ENCODE data around the gene UBTF. TPM values are rescaled to one million over a fixed set of nuclear protein-coding genes. Genes with fewer than 3 reads are reported as not detected.

Gene UBTF
- total RNA-seq, 8 experiments from 2014 or later, result 34.4 to 94.0 (median 55.9) TPM

DNA sequence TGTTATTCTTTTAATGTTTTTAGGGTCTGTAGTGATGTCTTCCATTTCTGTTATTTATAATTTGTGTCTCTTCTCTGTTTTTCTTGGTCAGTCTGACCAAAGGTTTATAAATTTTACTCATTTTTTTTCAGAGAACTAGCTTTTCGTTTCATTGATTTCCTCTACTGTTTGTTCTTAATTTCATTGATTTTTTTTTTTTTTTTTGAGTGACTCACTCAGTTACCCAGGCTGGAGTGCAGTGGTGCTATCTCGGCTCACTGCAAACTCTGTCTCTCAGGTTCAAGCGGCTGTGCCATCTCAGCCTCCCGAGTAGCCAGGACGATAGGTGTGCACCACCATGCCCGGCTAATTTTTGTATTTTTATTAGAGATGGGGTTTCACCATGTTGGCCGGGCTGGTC, 12.6 kb upstream of the UBTF start:
- whole genome bisulfite sequencing, 10 experiments, result 42 to 88% (median 76%) methylated on average over 1 to 7 of the region's 7 CpGs
- in situ Hi-C loops (cut with MboI; ENCODE audit: low pct_unique_long_range_greater_than_20kb in 2 of 9, low sequenced_read_pairs in 9 of 9, unreplicated experiment in 9 of 9), result no loop called here
- Histone ChIP-seq H3K4me1 (replicated peaks in 1 of 2) (no peaks in the 10 kb centered on the region), H3K27ac (no peak overlapping the region), H3K4me3 (no peak overlapping the region)
- ATAC-seq (replicated peaks in 6 of 8), result no peak

DNA sequence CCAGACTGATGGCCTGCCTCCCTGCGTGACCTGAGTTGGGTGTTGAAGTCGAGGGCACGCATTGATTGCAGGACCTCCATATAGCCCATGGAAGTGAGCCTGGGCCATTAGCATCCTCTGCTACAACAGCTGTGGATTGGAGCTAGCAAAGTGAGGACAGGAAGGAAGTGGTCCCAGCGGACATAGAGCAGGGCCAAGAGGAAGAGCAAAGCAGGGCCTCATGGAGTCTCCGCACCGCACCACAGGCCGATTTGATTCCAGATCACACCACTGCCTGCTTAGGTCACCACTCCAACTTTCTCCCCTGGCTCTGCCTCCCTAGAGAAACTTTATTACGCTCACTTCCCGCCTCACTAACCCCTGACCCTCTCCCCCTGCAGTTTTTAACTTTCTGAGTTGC, 10.7 kb upstream of the UBTF start:
- in situ Hi-C loops (cut with MboI; ENCODE audit: low pct_unique_long_range_greater_than_20kb in 2 of 9, low sequenced_read_pairs in 9 of 9, unreplicated experiment in 9 of 9), result no loop called here
- no peak for ATAC-seq (replicated peaks in 6 of 8)

DNA sequence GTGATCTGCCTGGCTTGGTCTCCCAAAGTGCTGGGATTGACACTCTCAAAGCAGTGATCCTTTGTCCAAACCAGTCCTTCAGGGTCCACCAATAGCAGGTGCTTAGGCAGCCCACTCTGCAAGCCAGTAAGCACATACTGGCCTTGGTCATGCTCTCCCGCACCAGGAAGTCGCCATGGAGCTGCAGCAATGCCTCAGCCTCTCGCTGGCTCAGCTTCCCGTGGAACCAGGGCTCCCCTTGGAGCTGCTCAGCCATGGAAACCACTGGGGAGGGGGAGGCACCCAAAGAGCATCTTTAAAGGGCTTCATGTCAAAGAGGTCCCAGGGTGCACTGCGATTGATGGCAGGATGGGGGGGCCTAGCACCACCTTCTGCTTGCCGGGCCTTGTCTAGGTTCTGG, 9.6 kb upstream of the UBTF start:
- Histone ChIP-seq H3K4me1 (replicated peaks in 1 of 2) (no peaks in the 10 kb centered on the region), H3K27ac (no peak overlapping the region), H3K4me3 (no peak overlapping the region)
- 80 to 100% (median 100%) methylated on average over 1 to 2 of the region's 6 CpGs; no CpG with 5 or more reads in 7 of the 10 experiments for WGBS, 10 experiments
- in situ Hi-C loops (cut with MboI; ENCODE audit: low pct_unique_long_range_greater_than_20kb in 2 of 9, low sequenced_read_pairs in 9 of 9, unreplicated experiment in 9 of 9), result loop anchor here in 3 of 9 experiments (10.0 kb wide), 3 partner anchors 76 to 96 kb away; partner anchors contain the start of genes RUNDC3A (in 1 of the 3) and SLC25A39 (in 1 of the 3)
- ATAC-seq (replicated peaks in 6 of 8), result peak in 1 of 8 experiments; percentile 77

More for the DNA sequence above, 10.7 kb upstream of the UBTF start:
- Histone ChIP-seq H3K4me1 (replicated peaks in 1 of 2) (no peaks in the 10 kb centered on the region), H3K4me3 (no peak overlapping the region), H3K27ac (no peak overlapping the region)
- WGBS, 10 experiments, result 20 to 85% (median 71%) methylated on average over 1 to 5 of the region's 9 CpGs; no CpG with 5 or more reads in 2 of the 10 experiments

DNA sequence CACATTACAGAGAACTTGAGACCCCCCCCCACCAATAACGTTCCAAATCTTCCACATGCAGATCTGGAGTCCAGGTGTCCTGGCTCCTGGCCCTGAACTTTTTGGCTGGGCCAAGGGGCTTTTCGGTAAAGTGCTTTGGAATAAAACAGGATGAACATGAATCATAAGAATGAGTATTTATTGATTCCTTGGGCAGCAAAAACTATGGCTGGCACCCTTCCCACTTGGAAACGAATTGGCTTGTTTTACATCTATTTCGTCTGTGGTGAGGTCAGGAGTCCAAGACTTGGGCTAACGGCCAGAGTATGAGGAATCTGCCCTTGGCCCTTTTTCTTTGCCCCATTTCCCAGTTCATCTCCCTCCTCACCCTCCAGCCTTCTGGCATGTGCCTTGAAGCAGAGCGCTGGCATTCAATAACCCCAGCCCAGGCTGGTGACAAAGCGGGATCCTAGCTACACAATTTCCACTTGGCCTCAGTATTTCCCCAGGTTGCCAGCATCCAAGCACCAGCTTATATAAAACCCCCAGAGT, 4.1 kb upstream of the UBTF start:
- Histone ChIP-seq H3K4me1 (replicated peaks in 1 of 2) (peaks cover 7 to 9% of the 10 kb centered on the region in 2 donors), H3K4me3 (no peak overlapping the region), H3K27ac (no peak overlapping the region)
- in situ Hi-C loops (cut with MboI; ENCODE audit: low pct_unique_long_range_greater_than_20kb in 2 of 9, low sequenced_read_pairs in 9 of 9, unreplicated experiment in 9 of 9), result loop anchor here in 6 of 9 experiments (10.0 to 25.0 kb wide), 4 partner anchors 81 to 114 kb away; partner anchors contain the start of genes GRN (in 3 of the 6), RUNDC3A (in 1 of the 6) and SLC25A39 (in 1 of the 6)
- WGBS, 10 experiments, result 20 to 90% (median 77%) methylated on average over 1 to 6 of the region's 7 CpGs; no CpG with 5 or more reads in 1 of the 10 experiments
- no peak for ATAC-seq (replicated peaks in 6 of 8)

DNA sequence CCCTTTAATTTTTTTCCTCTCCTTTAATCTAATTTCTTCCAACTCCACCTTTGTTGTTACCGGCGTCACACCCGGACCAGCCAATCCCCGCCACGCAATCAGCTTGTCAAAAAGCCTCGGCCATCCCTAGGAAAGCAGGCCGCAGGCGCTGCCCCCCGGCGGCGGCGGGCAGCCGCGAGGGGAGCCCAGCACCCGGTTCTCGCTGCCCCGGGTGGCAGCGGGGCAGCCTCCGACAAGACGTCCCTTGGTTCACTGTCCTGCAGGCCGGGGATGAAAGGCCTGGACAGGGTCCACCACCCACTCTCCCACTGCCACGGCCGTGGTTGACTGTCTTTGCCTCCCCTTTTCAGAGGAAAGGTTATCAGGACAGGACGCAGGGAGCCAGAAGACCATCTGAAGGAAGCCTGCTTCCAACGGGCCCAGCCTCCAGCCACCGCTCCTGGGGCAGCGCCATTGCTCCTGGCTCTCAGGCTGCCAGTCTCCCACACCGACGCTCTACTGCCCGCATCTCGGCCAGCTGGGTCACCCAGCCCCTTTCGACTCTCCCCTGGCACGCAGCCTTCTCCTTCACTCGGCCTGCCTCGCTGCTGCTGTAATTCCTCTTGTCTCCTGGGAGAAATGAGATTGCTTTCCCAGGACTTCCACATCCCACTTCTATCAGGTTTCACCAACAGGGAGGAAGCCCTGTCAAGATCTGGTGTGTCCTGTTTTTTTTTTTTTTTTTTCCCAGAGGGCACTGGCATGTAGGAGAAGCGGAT, 2.8 kb upstream of the UBTF start:
- 0 to 12% (median 2%) methylated on average over 1 to 9 of the region's 36 CpGs; no CpG with 5 or more reads in 3 of the 10 experiments for WGBS, 10 experiments

DNA sequence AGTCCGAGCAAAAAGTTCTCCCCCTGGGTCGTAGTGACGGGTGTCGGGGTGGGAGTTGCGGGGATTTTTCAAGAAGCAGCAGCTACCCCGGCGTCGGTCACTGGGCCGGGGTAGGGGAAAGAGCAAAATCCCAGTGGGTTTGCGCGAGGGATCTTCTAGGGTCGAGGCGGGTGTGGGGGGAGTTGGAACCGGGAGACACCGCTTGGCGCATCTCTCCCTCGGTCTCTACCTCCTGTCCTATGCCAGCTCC, 2.3 kb upstream of the UBTF start:
- in situ Hi-C loops (cut with MboI; ENCODE audit: low pct_unique_long_range_greater_than_20kb in 2 of 9, low sequenced_read_pairs in 9 of 9, unreplicated experiment in 9 of 9), result loop anchor here in 6 of 9 experiments (10.0 to 25.0 kb wide), 4 partner anchors 83 to 116 kb away; partner anchors contain the start of genes GRN (in 3 of the 6), RUNDC3A (in 1 of the 6) and SLC25A39 (in 1 of the 6)
- 0 to 7% (median 0%) methylated on average over 1 to 5 of the region's 17 CpGs; no CpG with 5 or more reads in 6 of the 10 experiments for WGBS, 10 experiments
- peak overlapping the region; percentile 92 to 97 for H3K27ac ChIP-seq
- no peak for ATAC-seq (replicated peaks in 6 of 8)
- H3K4me3 ChIP-seq, result peak overlapping the region; percentile 60 to 97 (median 86)
- H3K4me1 ChIP-seq (replicated peaks in 1 of 2), result peaks cover 15 to 17% of the 10 kb centered on the region in 2 donors

More for the DNA sequence above, 2.8 kb upstream of the UBTF start:
- Histone ChIP-seq H3K4me1 (replicated peaks in 1 of 2) (peaks cover 14 to 15% of the 10 kb centered on the region in 2 donors), H3K27ac (peak overlapping the region; percentile 92 to 97), H3K4me3 (peak overlapping the region; percentile 60 to 97 (median 86))
- ATAC-seq (replicated peaks in 6 of 8), result peak; percentile 2 to 38 (median 18)
- in situ Hi-C loops (cut with MboI; ENCODE audit: low pct_unique_long_range_greater_than_20kb in 2 of 9, low sequenced_read_pairs in 9 of 9, unreplicated experiment in 9 of 9), result loop anchor here in 6 of 9 experiments (10.0 to 25.0 kb wide), 4 partner anchors 83 to 115 kb away; partner anchors contain the start of genes GRN (in 3 of the 6), RUNDC3A (in 1 of the 6) and SLC25A39 (in 1 of the 6)

DNA sequence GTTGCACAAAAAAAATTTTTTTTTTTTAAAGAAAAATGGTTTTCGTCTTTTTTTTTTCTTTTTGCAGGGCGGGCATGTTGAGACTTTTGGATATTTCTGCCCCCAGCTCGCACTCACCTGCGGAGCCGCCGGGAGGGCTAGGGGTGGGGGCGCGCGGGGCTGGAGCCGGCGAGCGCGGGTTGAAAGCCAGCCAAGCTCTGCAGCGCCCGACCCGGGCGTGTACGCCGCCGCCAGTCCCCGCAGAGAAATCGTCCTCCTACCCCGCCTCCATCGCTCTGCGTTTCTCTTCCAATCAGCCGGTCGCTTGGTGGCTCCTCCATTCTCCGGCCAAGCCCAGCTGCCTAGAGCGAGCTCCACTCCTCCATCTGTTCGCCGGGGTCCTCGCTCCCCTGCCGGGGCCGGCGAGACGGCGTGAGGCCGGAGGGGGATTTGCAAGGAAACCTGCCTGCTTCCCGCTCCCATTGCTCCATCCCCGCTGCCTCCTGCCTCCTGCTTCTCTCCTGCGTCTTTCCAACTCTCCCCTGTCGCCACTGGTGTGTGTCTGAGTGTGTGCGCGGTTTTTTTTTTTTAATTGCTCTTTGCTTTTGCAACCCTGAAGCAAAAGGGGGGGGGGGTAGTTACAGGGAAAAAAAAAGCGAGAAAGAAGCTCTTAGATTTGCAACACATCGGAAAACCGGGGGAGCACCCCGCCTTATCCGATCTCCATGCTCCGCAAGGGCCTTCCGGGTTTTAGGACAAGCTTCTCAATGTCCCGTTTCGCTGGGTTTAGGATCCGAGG, 1.8 kb upstream of the UBTF start:
- WGBS, 10 experiments, result 0 to 3% (median 0%) methylated on average over 4 to 17 of the region's 54 CpGs; no CpG with 5 or more reads in 2 of the 10 experiments
- in situ Hi-C loops (cut with MboI; ENCODE audit: low pct_unique_long_range_greater_than_20kb in 2 of 9, low sequenced_read_pairs in 9 of 9, unreplicated experiment in 9 of 9), result loop anchor here in 6 of 9 experiments (10.0 to 25.0 kb wide), 4 partner anchors 84 to 116 kb away; partner anchors contain the start of genes GRN (in 3 of the 6), RUNDC3A (in 1 of the 6) and SLC25A39 (in 1 of the 6)
- ATAC-seq (replicated peaks in 6 of 8), result peak; percentile 13 to 53 (median 28)

DNA sequence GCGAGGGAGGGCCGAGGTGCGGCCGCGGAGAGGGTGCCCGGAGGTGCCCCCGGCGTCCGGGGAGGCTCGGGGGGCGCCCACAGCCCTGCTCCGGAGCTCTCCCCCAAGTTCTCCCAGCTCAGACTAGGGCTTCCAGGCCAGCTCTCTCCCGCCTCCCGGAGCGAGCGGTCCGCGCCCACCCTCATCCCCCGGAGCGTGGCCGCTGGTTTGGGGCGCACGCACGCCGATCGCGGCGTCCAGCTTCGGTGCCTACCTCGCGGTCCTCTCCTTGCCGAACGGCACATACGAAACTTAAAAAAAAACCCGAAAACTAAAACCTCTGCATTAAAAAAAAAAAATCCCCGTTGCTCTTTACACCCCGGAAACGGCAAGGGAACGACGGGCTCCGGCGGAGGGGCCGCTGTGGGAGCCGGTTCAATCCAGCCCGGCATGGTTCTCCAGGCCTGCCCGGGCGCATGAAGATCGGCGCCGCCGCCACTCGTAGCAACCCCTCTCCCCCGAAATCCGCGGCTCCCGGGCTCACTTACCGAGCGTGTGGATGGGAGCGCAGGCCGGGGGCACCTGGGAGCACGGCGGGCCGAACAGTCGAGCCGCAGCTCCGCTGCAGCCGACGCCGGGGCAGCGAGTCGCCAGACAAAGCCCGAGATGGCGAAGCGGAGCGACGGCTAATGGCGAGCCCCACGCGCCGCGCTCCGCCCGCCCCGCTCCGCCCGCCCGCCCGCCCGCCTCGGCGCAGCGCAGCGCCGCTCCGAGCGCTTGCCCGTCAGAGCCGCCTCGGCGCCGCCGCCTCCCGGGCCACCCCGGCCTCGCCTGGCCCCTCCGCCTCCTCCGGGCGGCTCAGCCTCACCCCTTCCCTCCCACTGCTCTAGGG, 973 bp upstream of the UBTF start:
- H3K4me3 ChIP-seq, result peak overlapping the region; percentile 60 to 97 (median 86)
- in situ Hi-C loops (cut with MboI; ENCODE audit: low pct_unique_long_range_greater_than_20kb in 2 of 9, low sequenced_read_pairs in 9 of 9, unreplicated experiment in 9 of 9), result loop anchor here in 6 of 9 experiments (10.0 to 25.0 kb wide), 4 partner anchors 84 to 117 kb away; partner anchors contain the start of genes GRN (in 3 of the 6), RUNDC3A (in 1 of the 6) and SLC25A39 (in 1 of the 6)
- WGBS, 10 experiments, result 0 to 3% (median 1%) methylated on average over 8 to 22 of the region's 108 CpGs; no CpG with 5 or more reads in 6 of the 10 experiments
- peak; percentile 3 to 27 (median 20) for ATAC-seq (replicated peaks in 6 of 8)
- peaks cover 15 to 17% of the 10 kb centered on the region in 2 donors for H3K4me1 ChIP-seq (replicated peaks in 1 of 2)
- peak overlapping the region; percentile 92 to 97 for H3K27ac ChIP-seq

More for the DNA sequence above, 1.8 kb upstream of the UBTF start:
- Histone ChIP-seq H3K27ac (peak overlapping the region; percentile 92 to 97), H3K4me1 (replicated peaks in 1 of 2) (peaks cover 15 to 17% of the 10 kb centered on the region in 2 donors), H3K4me3 (peak overlapping the region; percentile 60 to 97 (median 86))

DNA sequence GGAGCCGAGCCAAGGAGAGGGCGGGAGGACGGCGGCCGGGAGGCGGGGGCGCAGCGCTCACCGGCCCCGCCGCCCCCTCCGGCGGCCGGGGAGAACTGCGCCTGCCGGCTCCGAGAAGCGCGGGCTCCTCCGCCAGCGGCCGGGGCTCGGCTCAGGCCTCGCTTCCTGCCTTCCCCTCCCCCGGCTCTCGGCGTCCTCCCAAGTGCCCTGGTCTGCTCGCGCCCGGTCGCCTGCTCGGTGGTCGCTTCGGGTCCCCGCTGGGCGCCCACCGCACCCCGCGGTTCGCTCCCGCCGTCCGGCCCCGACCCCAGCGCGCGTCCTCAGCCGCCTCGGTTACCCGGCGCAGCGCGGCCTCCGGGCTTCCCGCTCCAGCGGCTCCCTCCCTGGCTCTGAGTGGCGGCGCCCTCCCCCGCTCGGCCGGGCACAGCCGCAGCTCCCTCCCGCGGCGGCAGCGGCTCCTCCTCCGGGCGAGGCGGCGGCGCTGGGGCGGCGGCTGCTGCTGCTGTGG, 313 bp downstream of the UBTF start:
- in situ Hi-C loops (cut with MboI; ENCODE audit: low pct_unique_long_range_greater_than_20kb in 2 of 9, low sequenced_read_pairs in 9 of 9, unreplicated experiment in 9 of 9), result loop anchor here in 6 of 9 experiments (10.0 to 25.0 kb wide), 2 partner anchors 106 to 118 kb away; partner anchors contain the start of genes GRN (in 3 of the 6) and SLC25A39 (in 3 of the 6)
- WGBS, 10 experiments, result no CpG with 5 or more reads among the region's 73 CpGs
- H3K27ac ChIP-seq, result peak overlapping the region; percentile 92 to 97
- H3K4me3 ChIP-seq, result peak overlapping the region; percentile 60 to 97 (median 86)
- peaks cover 15 to 17% of the 10 kb centered on the region in 2 donors for H3K4me1 ChIP-seq (replicated peaks in 1 of 2)
- peak; percentile 24 to 50 (median 33) for ATAC-seq (replicated peaks in 6 of 8)

DNA sequence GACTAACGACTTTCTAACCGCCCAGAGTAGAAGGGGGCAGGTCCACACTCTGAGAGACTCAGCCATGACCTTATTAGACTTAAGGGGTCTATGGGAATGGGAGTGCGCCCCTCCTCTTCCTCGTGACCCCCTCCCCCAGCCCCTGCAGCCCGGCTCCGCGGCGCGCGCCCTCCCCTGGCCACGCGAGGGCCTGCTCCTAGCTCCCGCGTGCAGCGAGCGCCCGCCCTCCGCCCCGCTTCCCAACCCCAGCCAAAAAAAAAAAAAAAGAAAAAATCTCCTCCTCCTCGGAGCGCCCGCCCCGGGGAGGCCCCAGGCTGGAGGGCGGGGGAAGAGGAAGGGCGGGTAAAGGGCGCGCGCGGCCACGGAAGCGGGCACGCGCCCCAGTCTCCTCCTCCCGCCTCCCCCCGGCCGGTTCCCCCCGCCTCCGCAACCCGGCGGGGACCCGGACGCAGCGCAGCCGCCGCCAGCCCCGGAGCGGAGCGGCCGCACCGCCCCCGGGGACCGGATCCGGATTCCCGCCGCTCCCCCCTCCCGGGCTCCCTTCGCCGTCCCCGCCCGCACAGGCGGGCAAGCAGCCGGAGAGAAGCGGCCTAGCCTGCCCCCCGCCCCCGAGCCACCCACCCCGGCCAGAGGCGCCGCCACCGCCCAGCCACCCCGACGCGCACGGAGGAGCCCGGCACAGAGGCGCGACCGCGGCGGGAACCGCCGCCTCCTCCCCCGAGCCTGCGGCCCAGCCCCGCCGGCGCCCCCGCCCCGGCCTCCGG, 949 bp downstream of the UBTF start:
- whole genome bisulfite sequencing, 10 experiments, result no CpG with 5 or more reads among the region's 89 CpGs
- Histone ChIP-seq H3K4me3 (peak overlapping the region; percentile 60 to 97 (median 86)), H3K27ac (peak overlapping the region; percentile 92 to 97), H3K4me1 (replicated peaks in 1 of 2) (peaks cover 15 to 17% of the 10 kb centered on the region in 2 donors)
- in situ Hi-C loops (cut with MboI; ENCODE audit: low pct_unique_long_range_greater_than_20kb in 2 of 9, low sequenced_read_pairs in 9 of 9, unreplicated experiment in 9 of 9), result loop anchor here in 6 of 9 experiments (10.0 to 25.0 kb wide), 2 partner anchors 106 to 119 kb away; partner anchors contain the start of genes GRN (in 3 of the 6) and SLC25A39 (in 3 of the 6)
- ATAC-seq (replicated peaks in 6 of 8), result peak; percentile 12 to 62 (median 44)
